ENCODE data around the gene PRICKLE3.

- TF ChIP-seq CTCF (IDR thresholded peaks at IDR 0.05) (no peak), POLR2A (IDR thresholded peaks at IDR 0.05) (no peak)
Measured at GRCh38 chrX:49174723-49175122, 11.4 kb downstream of the PRICKLE3 start.
